ENCODE measurements around the gene ZBTB20. TPM values are rescaled to one million over a fixed set of nuclear protein-coding genes. Genes with fewer than 3 reads are reported as not detected.
A peak's percentile ranks its signal among the peaks of the same experiment; 100 is the strongest.

Gene ZBTB20
- total and polyA plus RNA-seq, 2 donors (not counting 1 experiment from before 2014, with no cell fraction given) = 4.0 to 22.5 TPM

GRCh38 chr3:114892131-114892879, 254.8 kb downstream of the ZBTB20 start:
- no peak overlapping the region for H3K4me3 ChIP-seq (replicated peaks in 1 of 4; ENCODE audit: control extremely low read depth in 1 of 4, insufficient read depth in 1 of 4, low read depth in 3 of 4, low read length in 4 of 4)

GRCh38 chr3:114887806-114888205, 259.3 kb downstream of the ZBTB20 start:
- Histone ChIP-seq H3K9ac (ENCODE audit: insufficient read depth, low read length) (no peak overlapping the region), H4K20me1 (ENCODE audit: control insufficient read depth, extremely low read depth, insufficient read depth, low read length) (no peaks in the 10 kb centered on the region), H3K79me2 (ENCODE audit: control insufficient read depth, insufficient read depth, low read length) (no peaks in the 10 kb centered on the region), H3K4me3 (replicated peaks in 1 of 4; ENCODE audit: control extremely low read depth in 1 of 4, insufficient read depth in 1 of 4, low read depth in 3 of 4, low read length in 4 of 4) (no peak overlapping the region), H3K4me1 (ENCODE audit: control insufficient read depth, extremely low read depth, insufficient read depth, low read length) (no peaks in the 10 kb centered on the region), H3K36me3 (ENCODE audit: control insufficient read depth, insufficient read depth, low read length) (no peaks in the 10 kb centered on the region), H3K9me3 (ENCODE audit: control insufficient read depth, insufficient read depth, low read depth, low read length) (no peaks in the 10 kb centered on the region), H3K27ac (ENCODE audit: insufficient read depth, low read length) (no peak overlapping the region), H3K4me2 (ENCODE audit: extremely low read depth, insufficient read depth, low read length) (no peak overlapping the region), H2AFZ (ENCODE audit: low read length) (no peak overlapping the region), H3K27me3 (ENCODE audit: control insufficient read depth, insufficient read depth, low read length) (no peaks in the 10 kb centered on the region)
- no peak for TF ChIP-seq CTCF (conservative IDR thresholded peaks at IDR 0.05 in 1 of 2, IDR thresholded peaks at IDR 0.05 in 1 of 2; ENCODE audit: low read depth in 1 of 2, low read length in 2 of 2)
- TF ChIP-seq EZH2 (IDR thresholded peaks at IDR 0.05; ENCODE audit: low read length, missing control alignments) = no peak
- DNase-seq (ENCODE audit: low read depth in 2 of 2) = peak in 1 of 2 donors; percentile 6

More at GRCh38 chr3:114892131-114892879, 254.8 kb downstream of the ZBTB20 start:
- TF ChIP-seq EZH2 (IDR thresholded peaks at IDR 0.05; ENCODE audit: low read length, missing control alignments) = no peak
- TF ChIP-seq CTCF (conservative IDR thresholded peaks at IDR 0.05 in 1 of 2, IDR thresholded peaks at IDR 0.05 in 1 of 2; ENCODE audit: low read depth in 1 of 2, low read length in 2 of 2) = no peak
- DNase-seq (ENCODE audit: low read depth in 2 of 2) = no peak
- Histone ChIP-seq H3K27ac (ENCODE audit: insufficient read depth, low read length) (no peak overlapping the region), H4K20me1 (ENCODE audit: control insufficient read depth, extremely low read depth, insufficient read depth, low read length) (no peaks in the 10 kb centered on the region), H3K27me3 (ENCODE audit: control insufficient read depth, insufficient read depth, low read length) (no peaks in the 10 kb centered on the region), H3K9me3 (ENCODE audit: control insufficient read depth, insufficient read depth, low read depth, low read length) (no peaks in the 10 kb centered on the region), H3K4me2 (ENCODE audit: extremely low read depth, insufficient read depth, low read length) (no peak overlapping the region), H3K4me1 (ENCODE audit: control insufficient read depth, extremely low read depth, insufficient read depth, low read length) (no peaks in the 10 kb centered on the region), H3K36me3 (ENCODE audit: control insufficient read depth, insufficient read depth, low read length) (no peaks in the 10 kb centered on the region), H3K79me2 (ENCODE audit: control insufficient read depth, insufficient read depth, low read length) (no peaks in the 10 kb centered on the region), H2AFZ (ENCODE audit: low read length) (no peak overlapping the region), H3K9ac (ENCODE audit: insufficient read depth, low read length) (no peak overlapping the region)

- no peak overlapping the region for H3K4me3 ChIP-seq (replicated peaks in 1 of 4; ENCODE audit: control extremely low read depth in 1 of 4, insufficient read depth in 1 of 4, low read depth in 3 of 4, low read length in 4 of 4)
- no peaks in the 10 kb centered on the region for H3K27me3 ChIP-seq (ENCODE audit: control insufficient read depth, insufficient read depth, low read length)
- DNase-seq (ENCODE audit: low read depth in 2 of 2) = no peak
- no peak overlapping the region for H3K27ac ChIP-seq (ENCODE audit: insufficient read depth, low read length)
- no peaks in the 10 kb centered on the region for H3K79me2 ChIP-seq (ENCODE audit: control insufficient read depth, insufficient read depth, low read length)
- H4K20me1 ChIP-seq (ENCODE audit: control insufficient read depth, extremely low read depth, insufficient read depth, low read length) = no peaks in the 10 kb centered on the region
- H3K4me2 ChIP-seq (ENCODE audit: extremely low read depth, insufficient read depth, low read length) = no peak overlapping the region
- H3K4me1 ChIP-seq (ENCODE audit: control insufficient read depth, extremely low read depth, insufficient read depth, low read length) = no peaks in the 10 kb centered on the region
- no peaks in the 10 kb centered on the region for H3K36me3 ChIP-seq (ENCODE audit: control insufficient read depth, insufficient read depth, low read length)
- no peaks in the 10 kb centered on the region for H3K9me3 ChIP-seq (ENCODE audit: control insufficient read depth, insufficient read depth, low read depth, low read length)
- TF ChIP-seq EZH2 (IDR thresholded peaks at IDR 0.05; ENCODE audit: low read length, missing control alignments) (no peak), CTCF (conservative IDR thresholded peaks at IDR 0.05 in 1 of 2, IDR thresholded peaks at IDR 0.05 in 1 of 2; ENCODE audit: low read depth in 1 of 2, low read length in 2 of 2) (no peak)
- H2AFZ ChIP-seq (ENCODE audit: low read length) = no peak overlapping the region
- H3K9ac ChIP-seq (ENCODE audit: insufficient read depth, low read length) = no peak overlapping the region
These were observed 260.2 kb downstream of the ZBTB20 start for GRCh38 chr3:114886905-114887304.
